C4-2B (cell line): ENCODE measurements around the gene RAX.

Source experiments
- H3K27ac ChIP-seq: fragments of 450-650 bp; 2 replicates; pipeline ENCODE4 v1.5.1; 2017
- ZFX ChIP-seq: fragments of 450-650 bp; IDR thresholded peaks from 2 replicates; pipeline ENCODE4 v1.6.1; 2017
- TF ChIP-seq, protein P1 (sequence below): fragments of 450-650 bp; conservative IDR thresholded peaks from 2 replicates; pipeline ENCODE4 v1.5.1; 2017; ENCODE audit warnings: mild to moderate bottlenecking

Gene RAX

DNA sequence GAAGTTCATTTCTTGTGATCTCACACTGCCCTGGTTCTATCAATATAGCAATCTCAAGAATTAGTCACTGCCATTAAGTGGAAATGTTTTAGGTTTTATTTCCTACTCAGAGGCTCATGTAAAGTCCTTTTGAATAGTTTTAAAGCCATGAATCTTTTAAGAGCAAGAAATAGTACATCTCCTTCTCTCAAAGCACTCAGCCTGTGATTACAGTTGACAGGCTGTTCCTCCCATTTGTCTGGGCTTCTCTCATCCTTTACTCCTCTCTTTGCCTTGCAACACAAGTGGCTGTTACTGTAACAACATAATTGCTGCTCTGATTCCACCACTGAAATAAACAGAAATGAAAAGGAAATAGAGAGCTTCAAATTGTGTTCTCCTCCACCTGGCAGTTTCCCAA is 34.9 kb downstream of the RAX start:
- no peak for TF ChIP-seq ZFX
- TF ChIP-seq, protein P1, sequence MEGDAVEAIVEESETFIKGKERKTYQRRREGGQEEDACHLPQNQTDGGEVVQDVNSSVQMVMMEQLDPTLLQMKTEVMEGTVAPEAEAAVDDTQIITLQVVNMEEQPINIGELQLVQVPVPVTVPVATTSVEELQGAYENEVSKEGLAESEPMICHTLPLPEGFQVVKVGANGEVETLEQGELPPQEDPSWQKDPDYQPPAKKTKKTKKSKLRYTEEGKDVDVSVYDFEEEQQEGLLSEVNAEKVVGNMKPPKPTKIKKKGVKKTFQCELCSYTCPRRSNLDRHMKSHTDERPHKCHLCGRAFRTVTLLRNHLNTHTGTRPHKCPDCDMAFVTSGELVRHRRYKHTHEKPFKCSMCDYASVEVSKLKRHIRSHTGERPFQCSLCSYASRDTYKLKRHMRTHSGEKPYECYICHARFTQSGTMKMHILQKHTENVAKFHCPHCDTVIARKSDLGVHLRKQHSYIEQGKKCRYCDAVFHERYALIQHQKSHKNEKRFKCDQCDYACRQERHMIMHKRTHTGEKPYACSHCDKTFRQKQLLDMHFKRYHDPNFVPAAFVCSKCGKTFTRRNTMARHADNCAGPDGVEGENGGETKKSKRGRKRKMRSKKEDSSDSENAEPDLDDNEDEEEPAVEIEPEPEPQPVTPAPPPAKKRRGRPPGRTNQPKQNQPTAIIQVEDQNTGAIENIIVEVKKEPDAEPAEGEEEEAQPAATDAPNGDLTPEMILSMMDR = no peak
- no peak overlapping the region for H3K27ac ChIP-seq

DNA sequence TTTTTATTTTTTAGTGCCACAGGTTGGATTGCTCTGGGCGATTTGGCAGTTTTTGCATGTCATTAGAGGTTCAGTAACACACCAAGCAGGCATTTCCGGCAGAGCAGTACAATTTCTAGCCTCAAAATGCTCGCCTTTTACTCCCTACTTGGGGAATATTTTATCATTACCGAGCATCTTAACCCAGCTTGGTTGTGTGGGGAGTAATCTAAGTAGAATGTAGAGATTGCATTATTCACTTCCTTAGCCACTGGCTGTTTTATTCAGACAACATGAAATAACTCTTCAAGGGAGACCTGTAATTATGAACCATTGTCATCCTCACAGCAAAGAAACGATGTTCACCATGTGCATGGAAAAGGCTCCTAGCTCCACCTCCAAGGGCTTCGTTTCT is 40.2 kb downstream of the RAX start:
- TF ChIP-seq, protein P1 = no peak
- TF ChIP-seq ZFX = no peak
- H3K27ac ChIP-seq = no peak overlapping the region

DNA sequence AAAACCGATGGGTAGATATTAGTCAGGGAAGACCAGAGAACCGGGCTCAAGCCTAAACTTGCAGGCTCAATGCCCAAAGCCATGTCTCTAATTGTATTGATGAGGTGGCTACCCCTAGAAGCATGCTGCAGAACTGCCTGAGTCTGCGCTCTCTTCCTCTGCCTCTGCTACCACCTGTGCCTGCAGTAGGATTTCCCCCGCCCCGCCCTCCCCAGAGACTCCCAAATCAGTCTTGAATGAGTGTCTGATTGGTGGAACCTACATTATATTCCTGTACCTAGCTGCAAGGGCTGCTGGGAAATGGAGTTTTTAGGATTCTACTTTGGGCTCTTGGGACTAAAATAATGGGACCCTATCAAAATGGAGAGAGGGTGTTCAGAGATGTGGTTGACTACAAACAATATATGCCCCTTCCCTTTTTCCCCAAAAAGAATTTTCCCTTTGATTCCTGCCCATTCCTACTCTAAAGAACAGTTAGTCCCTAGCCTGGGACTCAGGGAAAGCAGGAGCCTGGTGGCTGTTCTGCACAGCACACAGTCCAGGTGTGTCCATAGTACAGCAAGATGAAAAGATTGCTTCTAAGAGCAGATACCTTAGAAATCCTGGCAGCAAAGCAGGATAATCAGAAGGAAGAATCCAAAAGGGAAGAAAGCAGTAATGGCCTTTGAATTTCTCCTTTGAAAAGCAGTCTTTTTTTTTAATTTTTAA is 40.8 kb downstream of the RAX start:
- no peak for TF ChIP-seq ZFX
- TF ChIP-seq, protein P1 = no peak
- H3K27ac ChIP-seq = no peak overlapping the region

DNA sequence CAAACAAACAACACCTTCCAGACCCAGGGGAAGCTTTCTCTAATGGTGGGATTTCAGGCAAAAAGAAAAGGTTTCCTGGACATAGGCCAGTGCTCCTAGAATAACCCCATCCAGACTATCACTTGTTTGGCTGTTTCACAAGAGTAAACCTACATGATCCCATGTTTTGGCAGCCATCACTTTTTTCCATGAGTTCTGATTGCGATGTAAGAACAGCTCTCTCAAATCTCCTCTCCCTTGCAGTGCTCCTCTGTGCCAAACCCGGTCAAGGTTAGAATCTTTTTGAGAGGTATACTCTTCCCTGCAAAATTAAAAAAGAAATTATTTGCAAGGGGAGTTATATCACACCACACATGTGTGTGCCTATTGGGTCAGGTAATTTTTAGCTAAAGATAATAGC is 41.4 kb downstream of the RAX start:
- no peak for TF ChIP-seq ZFX
- TF ChIP-seq, protein P1 = no peak
- no peak overlapping the region for H3K27ac ChIP-seq

DNA sequence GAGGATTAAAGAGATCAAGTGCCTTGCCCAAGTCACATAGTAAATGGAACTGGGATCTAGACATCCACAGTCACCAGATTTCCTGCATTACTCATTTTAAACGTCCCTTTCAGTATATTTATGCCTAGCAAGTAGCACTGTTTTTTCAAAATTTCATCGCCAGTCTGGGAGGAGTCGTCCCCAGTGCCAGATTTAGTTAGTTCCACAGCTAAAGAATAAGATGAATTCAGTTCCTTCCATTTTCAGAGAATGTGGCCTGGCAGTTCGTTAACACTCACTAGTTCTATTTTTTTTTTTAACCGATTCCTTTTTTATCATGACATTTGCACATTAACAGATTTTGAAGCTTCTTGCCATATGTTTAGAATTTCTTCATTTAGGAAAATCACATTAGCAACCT is 42.1 kb downstream of the RAX start:
- TF ChIP-seq ZFX = no peak
- TF ChIP-seq, protein P1 = no peak
- H3K27ac ChIP-seq = no peak overlapping the region

DNA sequence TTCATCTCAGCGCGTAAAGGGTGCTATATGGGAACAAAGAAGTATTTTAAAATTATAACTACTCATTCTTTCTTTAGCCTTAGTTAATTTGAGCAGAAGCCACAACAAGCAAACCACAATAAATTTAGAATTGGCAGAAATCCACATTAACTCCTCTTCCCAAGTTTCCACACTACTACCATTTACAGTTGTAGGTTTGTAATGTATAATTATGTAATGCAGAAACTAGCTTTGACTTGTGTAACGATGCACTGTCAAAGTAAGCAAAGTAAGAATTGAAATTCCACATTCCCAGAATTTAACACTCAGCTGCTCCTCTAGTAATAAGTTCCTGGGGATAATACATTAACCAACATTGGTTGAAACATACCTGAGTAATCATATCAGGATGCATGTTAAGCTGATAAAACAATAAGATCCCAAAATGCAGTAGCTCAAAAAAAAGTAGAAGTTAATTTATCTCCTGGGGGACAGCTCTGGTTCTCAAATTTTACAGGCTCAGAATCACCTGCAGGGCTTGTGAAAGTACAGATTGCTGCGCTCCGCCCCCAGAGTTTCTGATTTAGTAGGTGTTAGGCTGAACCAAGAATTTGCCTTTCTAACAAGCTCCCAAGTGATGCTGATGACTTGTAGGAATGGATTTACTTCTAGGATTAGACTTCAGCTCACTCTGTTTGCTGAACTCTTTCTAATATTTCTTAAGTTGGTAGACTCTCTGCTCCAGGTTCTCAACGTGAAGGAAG is 43.4 kb downstream of the RAX start:
- no peak for TF ChIP-seq ZFX
- TF ChIP-seq, protein P1 = no peak
- H3K27ac ChIP-seq = no peak overlapping the region

DNA sequence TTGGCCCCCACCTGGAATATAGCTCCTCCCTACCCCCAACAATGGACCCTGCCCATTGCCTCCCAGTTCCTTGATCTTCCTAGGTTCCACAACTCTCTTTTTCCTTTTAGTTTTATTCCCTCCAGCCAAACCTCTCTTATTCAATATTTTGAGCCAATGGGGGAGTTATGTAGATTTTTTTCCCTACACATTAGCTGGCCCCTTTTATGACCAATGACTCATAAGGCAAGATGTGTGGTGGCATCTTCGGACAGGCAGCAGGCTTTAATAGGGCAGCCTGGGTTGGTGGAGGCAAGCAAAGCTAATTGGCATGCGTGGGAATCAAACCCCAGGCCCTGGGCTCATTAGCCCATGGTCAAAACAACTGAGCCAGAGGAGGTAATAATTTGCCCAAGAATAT is 44.1 kb downstream of the RAX start:
- TF ChIP-seq ZFX = no peak
- TF ChIP-seq, protein P1 = no peak
- no peak overlapping the region for H3K27ac ChIP-seq
